Measurements from ENCODE around the gene SALL2. TPM values are rescaled to one million over a fixed set of nuclear protein-coding genes. Genes with fewer than 3 reads are reported as not detected.
A peak's percentile ranks its signal among the peaks of the same experiment; 100 is the strongest.

The SALL2 gene
- total RNA-seq, 4 donors from 2014 or later, result 8.5 to 11.7 (median 9.3) TPM

DNA sequence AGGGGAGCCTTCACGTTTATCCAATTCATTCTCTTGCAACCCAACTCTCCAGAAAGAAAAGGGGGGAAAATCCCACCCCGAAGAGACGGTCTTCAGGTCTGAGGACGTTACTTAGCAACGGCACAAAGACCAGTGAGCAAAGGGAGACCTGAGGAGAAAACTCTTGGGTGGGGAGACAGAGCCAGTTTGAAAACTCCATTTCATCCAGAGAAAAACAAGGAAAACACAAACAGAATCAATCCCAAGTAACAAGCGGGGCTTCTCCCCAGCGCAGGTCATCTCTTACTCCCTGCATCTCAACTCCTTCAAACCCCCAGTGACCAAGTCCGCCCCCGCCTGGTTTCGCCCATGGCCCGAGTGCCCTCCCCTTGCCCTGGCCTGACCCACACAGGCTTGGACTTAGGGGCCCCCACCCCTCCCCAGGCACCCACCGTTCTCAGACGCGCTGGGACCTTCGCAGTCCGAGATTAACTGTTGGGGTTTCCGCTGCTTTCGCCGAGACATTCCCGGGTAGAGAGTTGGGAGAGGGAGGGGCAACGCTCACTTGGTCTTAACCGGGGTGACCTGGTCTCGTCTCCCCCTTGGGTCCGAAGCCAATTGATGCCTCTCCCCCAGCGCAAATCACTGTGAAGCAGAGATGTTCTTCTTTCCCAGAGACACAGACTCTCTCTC, 10.4 kb upstream of the SALL2 start:
- WGBS, 2 donors, result 4 to 5% methylated on average over 25 of the region's 25 CpGs

GRCh38 chr14:21535545-21536417, 9.6 kb upstream of the SALL2 start:
- no peak for DNase-seq (ENCODE audit: low spot score in 2 of 2)
- WGBS, 2 donors, result 22 to 25% methylated on average over 6 of the region's 6 CpGs
- TF ChIP-seq EP300 (IDR thresholded peaks at IDR 0.05) (no peak), POLR2A (IDR thresholded peaks at IDR 0.05) (no peak)
- TF ChIP-seq, protein P1, sequence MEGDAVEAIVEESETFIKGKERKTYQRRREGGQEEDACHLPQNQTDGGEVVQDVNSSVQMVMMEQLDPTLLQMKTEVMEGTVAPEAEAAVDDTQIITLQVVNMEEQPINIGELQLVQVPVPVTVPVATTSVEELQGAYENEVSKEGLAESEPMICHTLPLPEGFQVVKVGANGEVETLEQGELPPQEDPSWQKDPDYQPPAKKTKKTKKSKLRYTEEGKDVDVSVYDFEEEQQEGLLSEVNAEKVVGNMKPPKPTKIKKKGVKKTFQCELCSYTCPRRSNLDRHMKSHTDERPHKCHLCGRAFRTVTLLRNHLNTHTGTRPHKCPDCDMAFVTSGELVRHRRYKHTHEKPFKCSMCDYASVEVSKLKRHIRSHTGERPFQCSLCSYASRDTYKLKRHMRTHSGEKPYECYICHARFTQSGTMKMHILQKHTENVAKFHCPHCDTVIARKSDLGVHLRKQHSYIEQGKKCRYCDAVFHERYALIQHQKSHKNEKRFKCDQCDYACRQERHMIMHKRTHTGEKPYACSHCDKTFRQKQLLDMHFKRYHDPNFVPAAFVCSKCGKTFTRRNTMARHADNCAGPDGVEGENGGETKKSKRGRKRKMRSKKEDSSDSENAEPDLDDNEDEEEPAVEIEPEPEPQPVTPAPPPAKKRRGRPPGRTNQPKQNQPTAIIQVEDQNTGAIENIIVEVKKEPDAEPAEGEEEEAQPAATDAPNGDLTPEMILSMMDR (IDR thresholded peaks at IDR 0.05), result no peak
- no peaks in the 10 kb centered on the region for H3K9me3 ChIP-seq
- peak overlapping the region in 1 of 4 donors; percentile 48 for H3K4me3 ChIP-seq
- peaks cover 0 to 17% (median 2%) of the 10 kb centered on the region in 4 donors for H3K4me1 ChIP-seq
- peaks cover 0 to 45% of the 10 kb centered on the region in 2 donors for H3K27me3 ChIP-seq
- H3K27ac ChIP-seq, result no peak overlapping the region
- no peaks in the 10 kb centered on the region for H3K36me3 ChIP-seq

More for the DNA sequence above, 10.4 kb upstream of the SALL2 start:
- peak overlapping the region in 3 of 4 donors; percentile 22 to 48 (median 33) for H3K4me3 ChIP-seq
- H3K9me3 ChIP-seq, result no peaks in the 10 kb centered on the region
- no peaks in the 10 kb centered on the region for H3K36me3 ChIP-seq
- H3K27me3 ChIP-seq, result peaks cover 0 to 45% of the 10 kb centered on the region in 2 donors
- TF ChIP-seq EP300 (IDR thresholded peaks at IDR 0.05) (no peak), POLR2A (IDR thresholded peaks at IDR 0.05) (no peak)
- no peak for DNase-seq (ENCODE audit: low spot score in 2 of 2)
- no peak overlapping the region for H3K27ac ChIP-seq
- peaks cover 0 to 17% (median 2%) of the 10 kb centered on the region in 4 donors for H3K4me1 ChIP-seq

DNA sequence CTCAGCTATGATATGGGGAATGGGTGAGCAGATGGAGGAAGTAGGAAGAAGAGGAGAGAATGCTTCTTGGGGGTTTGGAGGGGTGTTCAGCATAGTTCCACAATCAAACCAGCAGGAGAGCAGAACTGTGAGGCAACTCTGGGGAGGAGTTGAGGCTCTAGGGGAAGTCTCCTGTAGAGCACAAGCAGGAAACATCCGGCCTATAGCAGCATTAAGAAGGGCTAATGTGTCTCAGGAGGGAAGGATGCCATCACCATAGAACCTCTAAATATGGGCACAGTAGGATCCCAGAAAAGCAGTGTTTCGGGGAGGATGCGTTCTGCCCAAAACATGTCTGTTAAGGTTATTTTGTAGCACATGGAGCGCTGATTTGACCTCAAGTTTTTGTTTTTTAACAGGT, 8.4 kb upstream of the SALL2 start:
- no peaks in the 10 kb centered on the region for H3K9me3 ChIP-seq
- no peak for TF ChIP-seq EP300 (IDR thresholded peaks at IDR 0.05)
- H3K27me3 ChIP-seq, result peaks cover 0 to 45% of the 10 kb centered on the region in 2 donors
- DNase-seq (ENCODE audit: low spot score in 2 of 2), result no peak
- no peak overlapping the region for H3K27ac ChIP-seq
- peaks cover 0 to 17% (median 2%) of the 10 kb centered on the region in 4 donors for H3K4me1 ChIP-seq
- no peak overlapping the region for H3K4me3 ChIP-seq
- WGBS, 2 donors, result 80 to 85% methylated on average over 4 of the region's 4 CpGs
- H3K36me3 ChIP-seq, result no peaks in the 10 kb centered on the region

GRCh38 chr14:21533294-21533693, 7.1 kb upstream of the SALL2 start:
- Histone ChIP-seq H3K4me1 (peaks cover 0 to 17% (median 2%) of the 10 kb centered on the region in 4 donors), H3K36me3 (no peaks in the 10 kb centered on the region), H3K27me3 (peaks cover 0 to 38% of the 10 kb centered on the region in 2 donors), H3K27ac (no peak overlapping the region), H3K9me3 (no peaks in the 10 kb centered on the region), H3K4me3 (no peak overlapping the region)
- DNase-seq (ENCODE audit: low spot score in 2 of 2), result no peak
- TF ChIP-seq, protein P1 (IDR thresholded peaks at IDR 0.05), result no peak
- TF ChIP-seq POLR2A (IDR thresholded peaks at IDR 0.05), result no peak
- no peak for TF ChIP-seq EP300 (IDR thresholded peaks at IDR 0.05)

DNA sequence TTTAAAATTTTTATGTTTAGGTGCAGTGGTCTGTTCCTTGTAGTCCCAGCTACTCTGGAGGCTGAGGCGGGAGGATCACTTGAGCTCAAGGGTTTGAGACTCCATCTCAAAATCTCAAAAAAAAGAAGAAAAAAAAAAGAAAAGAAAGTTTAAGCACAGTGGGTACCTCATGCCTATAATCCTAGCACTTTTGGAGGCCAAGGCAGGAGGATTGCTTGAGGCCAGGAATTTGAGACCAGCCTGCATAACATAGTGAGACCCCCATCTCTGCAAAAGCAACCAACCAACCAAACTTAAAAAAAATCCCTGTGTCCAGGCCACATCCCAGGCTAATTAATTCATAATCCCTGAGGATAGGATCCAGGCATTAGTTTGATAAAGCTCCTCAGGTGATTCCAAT, 3.4 kb upstream of the SALL2 start:
- no peak overlapping the region for H3K4me3 ChIP-seq
- DNase-seq (ENCODE audit: low spot score in 2 of 2), result no peak
- H3K27ac ChIP-seq, result no peak overlapping the region
- peaks cover 0 to 8% (median 0%) of the 10 kb centered on the region in 3 donors for H3K36me3 ChIP-seq
- peaks cover 0 to 3% of the 10 kb centered on the region in 2 donors for H3K27me3 ChIP-seq
- H3K4me1 ChIP-seq, result peaks cover 0 to 22% (median 7%) of the 10 kb centered on the region in 4 donors
- TF ChIP-seq, protein P1 (IDR thresholded peaks at IDR 0.05), result no peak
- TF ChIP-seq POLR2A (IDR thresholded peaks at IDR 0.05) (no peak), EP300 (IDR thresholded peaks at IDR 0.05) (no peak)
- 92 to 96% methylated on average over 1 of the region's 1 CpG for WGBS, 2 donors
- no peaks in the 10 kb centered on the region for H3K9me3 ChIP-seq

Measured in tibial nerve (tissue), 4 donors.